DMS114 treated with DMSO at 0.1 percent for 48 hours (cell line): ENCODE results near the gene NAV2.
"Not testable (repeated sequence)": the region's sequence is repeated elsewhere in the genome, so short reads cannot be mapped to it uniquely, and the experiment has no call there.

ENCODE experiments used
- DNase-seq: peaks from one replicate; lab custom pipeline; 2025; ENCODE audit not compliant: unreplicated experiment; lab: John Stamatoyannopoulos, UW

Gene NAV2

DNA sequence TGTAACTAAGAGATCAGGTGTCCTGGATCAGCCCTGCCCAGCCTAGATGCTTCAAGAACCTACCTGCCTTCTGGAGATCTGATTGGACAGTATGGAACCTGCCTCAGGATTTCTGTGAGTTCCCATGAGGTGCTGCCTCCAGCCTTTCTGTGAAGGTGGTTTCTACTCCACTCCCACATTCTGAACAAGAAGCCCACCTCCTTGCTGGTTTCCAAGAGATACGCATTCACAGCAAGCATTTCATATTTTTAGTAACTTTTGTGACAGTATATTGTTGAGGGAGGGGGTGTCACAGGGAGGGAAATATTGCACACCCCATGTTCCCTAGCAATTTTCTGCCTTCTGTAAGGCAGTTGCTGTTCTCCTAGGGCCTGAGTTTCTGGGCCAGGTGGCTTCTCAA is 204.4 kb downstream of the NAV2 start:
- no peak for DNase-seq

DNA sequence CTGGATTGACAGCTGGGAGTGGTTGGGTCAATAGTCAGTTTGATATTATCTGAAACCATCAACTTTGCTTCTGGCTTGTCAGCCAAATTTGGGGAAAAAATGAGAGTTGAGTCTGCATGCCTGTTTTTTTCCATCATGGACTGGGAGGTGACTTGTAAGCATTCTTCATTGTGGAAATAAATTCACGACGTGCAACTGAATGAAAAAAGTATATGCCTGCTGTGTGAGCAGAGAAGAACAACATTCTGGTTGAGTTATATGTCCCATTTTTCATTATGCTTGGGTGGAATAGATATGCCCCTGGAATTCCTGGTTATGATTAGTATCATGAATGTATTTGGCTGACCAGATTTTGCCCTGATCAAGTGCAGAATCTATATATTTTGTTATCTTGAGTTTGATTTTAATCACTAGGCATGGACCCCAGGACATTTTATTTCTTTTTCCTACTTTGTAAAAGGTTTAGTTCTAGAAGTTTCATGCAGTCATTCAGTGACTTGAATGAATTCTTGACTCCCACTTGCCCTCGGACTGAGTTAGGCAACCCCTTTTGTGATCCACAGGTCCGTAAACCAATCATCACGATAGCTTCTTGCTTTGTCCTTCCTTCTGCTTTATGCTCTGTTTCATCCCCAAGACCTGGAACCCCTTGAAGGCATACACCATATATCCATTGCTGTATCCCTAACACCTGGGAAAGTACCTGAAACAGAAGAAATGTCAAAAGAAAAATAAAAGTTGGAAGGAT is 205.8 kb downstream of the NAV2 start:
- no peak for DNase-seq

DNA sequence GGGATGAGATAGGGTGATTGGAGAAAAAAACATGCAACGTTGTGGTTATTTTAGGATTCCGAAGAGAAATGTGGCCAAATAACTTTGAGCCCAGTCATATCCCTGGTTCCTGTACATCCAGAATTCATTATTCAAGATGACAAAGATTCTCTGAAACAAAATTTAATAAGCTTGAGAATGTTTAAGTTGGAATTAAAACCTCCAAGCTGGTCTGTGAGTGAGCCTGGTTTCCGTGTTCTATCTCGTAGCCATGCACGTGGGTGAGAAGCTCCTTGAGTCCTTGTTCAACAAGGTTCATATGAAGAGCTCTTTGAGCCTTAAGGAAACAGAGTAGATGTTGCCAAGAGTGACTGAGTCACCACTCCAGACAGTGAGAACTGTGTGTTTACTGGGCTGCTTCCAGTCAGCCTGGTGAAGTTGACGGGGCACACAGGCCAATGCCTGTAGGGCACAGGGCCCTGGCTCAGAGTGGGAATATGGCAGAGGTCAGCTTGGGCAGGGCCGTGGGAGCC is 206.5 kb downstream of the NAV2 start:
- DNase-seq, result no peak

DNA sequence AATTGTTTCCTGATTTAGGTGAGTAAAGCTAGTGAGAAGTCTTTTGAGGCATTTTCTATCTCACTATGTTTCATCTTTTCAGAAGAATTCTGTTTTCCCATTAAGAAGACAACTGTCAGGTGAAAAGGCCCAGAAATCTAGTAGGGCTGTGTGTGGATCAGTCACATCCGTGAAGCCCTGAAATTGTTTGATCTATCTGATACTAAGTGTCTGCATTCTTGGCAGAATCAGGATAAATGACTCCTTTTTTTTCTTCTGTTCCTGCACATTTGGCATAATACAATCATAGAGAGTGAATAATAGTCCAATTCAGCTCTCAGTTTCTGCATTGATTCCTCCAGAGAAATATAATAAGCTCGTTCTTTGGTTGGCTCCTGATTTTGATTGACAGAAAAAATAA is 208.3 kb downstream of the NAV2 start:
- DNase-seq, result no peak

DNA sequence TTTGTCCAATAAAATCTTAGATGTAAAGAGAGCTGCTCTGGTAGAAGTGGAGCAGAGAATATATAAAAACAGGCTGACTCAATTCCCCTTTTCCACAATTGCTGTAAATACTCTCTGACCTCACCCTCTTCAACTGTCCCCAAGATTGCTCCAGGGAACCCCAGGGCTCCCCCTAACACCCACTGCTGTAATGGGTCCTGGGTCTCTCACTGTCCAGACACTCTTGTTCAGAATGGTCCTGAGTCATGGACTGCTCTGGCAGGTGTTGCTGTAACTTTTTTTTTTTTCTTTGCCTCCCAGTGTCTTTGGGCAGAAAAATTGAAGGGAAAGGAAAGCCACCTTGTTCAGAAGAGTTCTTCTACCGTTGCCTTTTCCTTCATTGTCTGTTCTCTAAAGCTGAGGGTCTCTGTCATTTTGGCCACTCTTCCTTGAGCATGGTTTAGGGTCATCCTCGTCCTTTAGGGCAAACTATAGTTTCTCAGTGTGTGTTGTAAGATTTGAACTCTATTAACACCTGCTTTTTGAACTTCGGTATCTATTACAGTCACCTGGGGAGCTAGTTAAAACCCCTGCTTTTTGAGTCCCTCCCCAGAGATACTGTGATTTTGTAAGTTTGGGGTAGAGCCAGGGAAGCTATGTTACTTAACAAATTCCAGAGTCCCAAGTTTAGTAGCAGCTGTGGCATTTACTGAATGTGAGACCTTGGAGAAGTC is 209.5 kb downstream of the NAV2 start:
- DNase-seq, result no peak

DNA sequence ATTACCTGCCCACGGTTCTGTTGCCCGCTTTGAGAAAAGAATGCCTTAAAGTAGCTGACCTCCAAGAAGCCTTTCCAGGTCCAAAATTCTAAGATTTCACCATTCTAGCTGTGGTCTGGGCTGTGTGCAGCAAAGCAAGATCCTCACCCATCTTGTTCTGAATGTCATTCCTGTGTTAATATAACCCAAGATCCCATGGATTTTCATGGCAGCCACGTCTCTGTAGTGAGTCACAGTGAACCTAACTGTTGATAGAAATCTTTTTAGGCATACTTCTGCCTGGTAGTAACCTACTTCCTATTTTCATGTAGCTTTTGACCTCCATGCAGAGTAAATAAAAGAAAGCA is 210.0 kb downstream of the NAV2 start:
- DNase-seq, result no peak

DNA sequence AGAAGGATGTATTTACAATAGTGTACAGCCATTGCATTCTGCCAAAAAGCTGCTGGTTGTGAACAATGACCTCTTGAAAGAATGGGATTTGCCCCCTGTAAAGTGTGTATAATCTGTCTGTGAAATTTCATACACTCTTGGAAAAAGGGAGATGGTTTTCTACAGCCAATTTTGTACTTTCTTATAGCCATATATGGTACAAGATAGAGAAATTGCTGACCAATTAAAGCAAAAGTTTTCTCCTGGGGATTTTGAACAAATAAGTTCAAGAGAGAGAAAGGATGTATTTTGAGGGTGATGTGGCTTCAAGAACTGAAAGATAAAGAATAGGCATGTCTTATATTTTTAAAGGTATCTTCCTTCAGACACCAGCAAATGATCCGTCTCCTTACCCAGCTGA is 211.0 kb downstream of the NAV2 start:
- no peak for DNase-seq

DNA sequence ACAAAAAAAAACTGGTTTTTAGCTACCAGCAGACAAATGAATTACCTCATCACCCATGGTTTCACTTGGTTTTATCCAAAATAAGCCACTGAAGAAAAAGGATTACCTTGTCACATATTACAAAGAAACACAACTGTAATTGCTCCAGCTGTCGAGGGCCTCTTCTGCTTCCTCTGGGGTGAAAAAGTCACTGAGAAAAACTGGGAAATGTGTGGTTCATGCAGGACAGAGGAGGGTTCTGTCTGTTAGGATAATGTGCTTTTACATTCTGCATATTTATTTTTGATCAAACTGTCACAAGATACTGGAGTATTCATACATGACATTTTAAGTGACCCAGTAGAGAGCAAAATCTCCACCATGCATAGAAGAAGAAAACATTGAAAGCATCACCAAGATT is 211.7 kb downstream of the NAV2 start:
- DNase-seq, result no peak

DNA sequence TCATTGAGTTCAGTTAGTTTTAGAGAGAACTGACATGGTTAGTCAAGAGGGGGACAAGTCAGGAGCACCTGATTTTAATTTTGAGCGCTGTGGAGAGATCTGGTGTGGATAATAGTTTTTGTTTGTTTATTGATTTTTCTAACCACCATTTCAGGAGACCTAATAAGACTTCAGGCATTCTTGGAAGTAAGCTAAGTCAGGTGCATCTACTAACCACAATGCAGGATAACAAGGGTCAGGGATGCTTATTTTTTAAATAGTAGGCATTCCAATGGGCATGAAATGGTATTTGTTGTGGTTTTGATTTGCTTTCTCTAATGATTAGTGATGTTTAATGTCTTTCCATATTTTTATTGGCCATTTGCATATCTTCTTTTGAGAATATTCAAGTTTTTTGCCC is 212.1 kb downstream of the NAV2 start:
- no peak for DNase-seq

DNA sequence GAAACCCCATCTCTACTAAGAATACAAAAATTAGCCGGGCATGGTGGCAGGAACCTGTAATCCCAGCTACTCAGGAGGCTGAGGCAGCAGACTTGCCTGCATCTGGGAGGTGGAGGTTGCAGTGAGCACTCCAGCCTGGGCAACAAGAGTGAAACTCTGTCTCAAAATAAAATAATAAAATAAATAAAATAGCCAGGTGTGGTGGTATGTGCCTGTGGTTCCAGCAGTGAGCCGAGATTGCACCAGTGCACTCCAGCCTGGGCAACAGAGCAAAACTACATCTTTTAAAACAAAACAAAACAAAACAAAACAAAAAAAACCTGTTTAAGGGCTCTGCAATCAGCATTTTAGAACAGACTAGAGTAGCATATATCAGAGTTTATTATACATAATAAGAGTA is 214.8 kb downstream of the NAV2 start:
- DNase-seq, result not testable (repeated sequence)

DNA sequence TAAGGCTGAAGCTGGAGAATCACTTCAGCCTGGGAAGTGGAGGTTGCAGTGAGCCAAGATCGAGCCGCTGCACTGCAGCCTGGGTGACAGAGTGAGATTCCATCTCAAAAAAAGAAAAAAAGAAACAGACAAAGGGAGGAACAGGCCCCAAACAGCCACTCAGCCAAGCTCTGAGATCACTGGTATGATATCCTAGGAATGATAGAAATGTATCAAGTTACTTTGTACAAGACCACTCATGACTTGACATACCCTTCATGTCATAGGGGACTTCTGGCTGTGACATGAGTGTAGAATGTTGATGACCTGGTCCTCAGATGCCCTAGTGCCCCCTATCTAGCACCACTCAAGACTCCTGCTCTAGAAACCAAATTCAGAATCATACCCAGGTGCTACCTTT is 216.5 kb downstream of the NAV2 start:
- no peak for DNase-seq

DNA sequence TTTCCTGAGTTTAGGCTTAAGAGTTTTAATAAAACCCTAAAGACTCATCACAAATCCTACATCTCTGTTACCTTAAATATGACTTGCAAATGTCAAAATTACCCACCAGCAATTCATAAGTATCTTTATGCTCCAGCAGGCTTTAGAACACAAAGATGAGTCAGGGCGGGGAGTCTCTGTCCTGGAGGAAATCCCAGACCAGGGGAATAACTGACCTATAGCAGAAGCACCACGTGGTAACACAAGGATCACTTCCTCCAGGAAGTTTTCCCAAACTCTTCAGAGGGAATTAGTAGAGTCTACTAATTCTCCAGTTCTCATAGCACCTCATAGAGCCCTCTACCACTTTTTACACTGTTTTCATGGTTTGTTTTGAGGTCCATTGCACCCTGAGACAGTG is 217.0 kb downstream of the NAV2 start:
- no peak for DNase-seq

DNA sequence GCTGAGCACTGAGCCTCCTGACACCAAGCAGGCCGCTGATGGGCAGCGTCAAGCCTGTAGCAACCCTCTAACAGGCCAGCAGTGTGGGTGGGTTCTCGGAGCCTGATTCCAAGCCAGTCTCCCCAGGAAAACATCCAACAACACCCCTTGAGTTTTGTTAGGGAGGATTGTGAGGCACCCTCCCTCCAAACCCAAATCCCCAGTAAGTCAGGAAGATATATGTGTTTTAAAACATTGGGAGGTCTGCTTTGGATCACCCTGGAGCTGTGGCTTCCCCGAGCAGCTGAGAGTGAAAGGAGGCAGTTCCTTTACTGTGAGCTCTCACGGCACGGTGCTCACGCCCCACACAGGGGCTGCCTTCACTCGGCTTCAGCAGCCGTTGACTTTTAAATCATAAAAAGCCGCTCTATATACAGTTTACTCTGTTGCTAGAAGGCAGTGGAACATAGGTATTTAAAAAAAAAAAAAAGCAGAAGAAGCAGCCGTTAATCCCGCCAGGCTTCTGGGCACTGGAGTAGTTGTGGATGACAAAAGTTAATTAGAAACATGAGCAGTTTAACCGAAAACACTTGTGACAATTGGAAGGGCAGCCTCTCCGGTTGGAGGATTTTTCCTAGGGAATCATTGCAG is 218.6 kb downstream of the NAV2 start:
- no peak for DNase-seq

DNA sequence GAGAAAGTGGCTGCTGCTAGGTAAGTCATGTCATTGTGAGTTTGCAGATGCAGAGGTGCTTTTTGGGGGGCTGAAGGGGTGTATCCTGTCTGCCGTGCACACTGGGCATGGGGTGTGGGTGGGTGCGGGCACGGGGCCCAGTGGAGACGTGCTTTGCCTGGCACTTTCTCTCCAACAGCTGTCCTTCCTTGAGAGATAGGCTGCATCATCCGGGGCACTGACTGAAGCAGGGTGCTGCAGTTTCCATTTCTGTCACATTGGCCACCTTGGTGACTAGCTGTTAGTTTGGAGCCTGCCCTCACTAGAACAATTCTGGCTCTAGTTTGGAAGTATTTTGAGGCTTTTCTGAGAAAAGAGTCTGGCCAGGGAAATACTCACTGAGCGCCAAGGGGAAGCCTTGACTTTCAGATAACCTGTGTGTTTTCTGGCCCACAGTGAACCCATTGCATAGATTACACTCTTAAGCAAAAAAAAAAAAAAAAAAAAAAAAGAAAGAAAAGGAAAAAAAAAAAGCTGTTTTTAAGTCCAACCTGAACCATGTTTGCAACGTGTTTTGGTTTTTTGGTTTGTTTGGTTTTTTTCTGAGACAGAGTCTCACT is 219.2 kb downstream of the NAV2 start:
- no peak for DNase-seq

DNA sequence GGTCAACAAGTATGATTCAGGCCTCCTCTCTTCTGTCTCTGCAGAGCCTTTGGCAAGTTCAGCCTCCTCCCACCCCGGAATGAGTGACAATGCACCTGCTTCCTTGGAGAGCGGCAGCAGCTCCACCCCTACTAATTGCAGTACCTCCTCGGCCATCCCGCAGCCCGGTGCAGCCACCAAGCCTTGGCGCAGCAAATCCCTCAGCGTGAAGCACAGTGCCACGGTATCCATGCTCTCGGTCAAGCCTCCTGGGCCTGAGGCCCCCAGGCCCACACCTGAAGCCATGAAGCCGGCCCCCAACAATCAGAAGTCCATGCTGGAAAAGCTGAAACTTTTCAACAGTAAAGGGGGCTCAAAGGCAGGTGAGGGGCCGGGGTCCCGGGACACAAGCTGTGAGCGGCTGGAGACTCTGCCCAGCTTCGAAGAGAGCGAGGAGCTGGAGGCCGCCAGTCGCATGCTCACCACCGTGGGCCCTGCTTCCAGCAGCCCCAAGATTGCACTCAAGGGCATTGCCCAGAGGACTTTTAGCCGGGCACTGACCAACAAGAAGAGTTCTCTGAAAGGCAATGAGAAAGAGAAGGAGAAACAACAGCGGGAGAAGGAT is 220.6 kb downstream of the NAV2 start:
- no peak for DNase-seq

DNA sequence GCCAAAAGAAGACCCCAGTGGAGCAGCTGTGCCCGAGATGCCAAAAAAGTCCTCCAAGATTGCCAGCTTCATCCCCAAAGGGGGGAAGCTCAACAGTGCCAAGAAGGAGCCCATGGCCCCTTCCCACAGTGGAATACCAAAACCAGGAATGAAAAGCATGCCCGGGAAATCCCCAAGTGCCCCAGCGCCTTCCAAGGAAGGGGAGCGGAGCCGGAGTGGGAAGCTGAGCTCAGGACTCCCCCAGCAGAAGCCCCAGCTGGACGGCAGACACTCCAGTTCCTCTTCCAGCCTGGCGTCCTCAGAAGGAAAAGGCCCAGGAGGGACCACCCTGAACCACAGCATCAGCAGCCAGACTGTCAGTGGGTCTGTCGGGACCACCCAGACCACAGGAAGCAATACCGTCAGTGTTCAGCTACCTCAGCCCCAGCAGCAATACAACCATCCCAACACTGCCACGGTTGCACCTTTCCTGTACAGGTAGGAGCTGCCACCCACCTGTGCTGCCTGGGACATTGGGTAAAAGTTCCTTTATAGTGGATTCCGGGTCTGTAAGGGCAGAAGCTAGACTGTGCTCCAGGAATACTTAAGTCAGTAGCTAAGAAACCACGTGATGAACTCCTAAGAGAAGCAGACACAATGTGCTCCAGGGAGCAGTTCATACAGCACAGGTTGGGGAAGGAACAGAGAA is 221.3 kb downstream of the NAV2 start:
- DNase-seq, result no peak

DNA sequence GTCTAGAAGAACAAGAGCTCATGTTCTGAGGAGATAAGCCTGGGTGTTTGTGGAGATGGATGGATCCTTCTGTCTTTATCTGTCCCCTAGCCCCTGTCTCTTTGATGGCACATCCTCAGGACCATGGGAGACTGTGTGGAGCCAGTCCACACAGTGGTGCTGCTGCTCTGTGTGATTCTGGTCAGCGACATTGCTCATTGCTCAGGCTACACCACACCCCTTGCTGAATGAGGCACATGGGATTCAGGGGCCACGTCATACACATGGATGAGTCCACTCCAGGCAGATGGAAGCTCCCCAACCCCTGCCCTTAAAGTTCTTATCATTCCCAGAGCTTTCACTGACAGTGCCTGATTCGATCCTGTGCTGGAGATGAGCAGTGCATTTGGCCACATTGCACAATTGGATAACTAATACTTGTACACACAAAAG is 222.2 kb downstream of the NAV2 start:
- no peak for DNase-seq

DNA sequence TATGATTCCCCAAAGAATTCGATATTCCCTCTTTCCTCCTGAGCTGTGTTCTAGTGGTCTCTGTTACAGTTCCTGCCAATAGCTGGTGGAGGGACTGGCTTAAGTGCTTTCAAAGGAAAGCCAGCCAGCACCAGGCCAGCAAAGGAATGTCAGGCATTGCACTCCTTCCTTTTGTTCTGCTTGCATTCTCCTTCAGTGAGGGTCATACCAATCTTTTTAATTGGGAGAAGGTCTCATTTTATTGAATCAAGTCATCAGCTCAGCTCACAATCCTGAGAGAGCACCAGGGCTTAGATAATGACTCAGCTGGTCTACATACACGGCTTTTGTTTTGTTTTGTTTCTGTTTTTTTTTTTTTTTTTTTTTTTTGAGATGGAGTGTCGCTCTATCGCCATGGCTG is 222.9 kb downstream of the NAV2 start:
- no peak for DNase-seq

DNA sequence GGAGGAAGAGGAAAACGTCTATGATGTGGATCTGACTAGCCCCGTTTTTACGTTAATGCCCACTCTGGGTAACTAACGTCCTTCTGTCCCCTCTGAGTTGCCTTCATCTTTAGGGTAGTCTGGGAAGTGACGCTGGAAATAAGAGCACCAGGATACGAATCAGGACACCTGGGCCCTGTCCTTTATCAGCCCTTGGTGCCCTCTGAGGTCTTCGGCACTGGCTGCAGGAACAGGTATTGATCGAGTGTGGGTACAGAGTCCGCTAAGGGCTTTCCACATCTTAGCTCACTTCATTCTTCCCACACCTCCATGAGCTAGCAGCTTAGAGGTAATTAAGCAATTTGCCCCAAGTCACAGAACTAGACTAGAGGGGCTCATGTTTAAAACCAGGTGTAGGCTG is 223.8 kb downstream of the NAV2 start:
- DNase-seq, result no peak

DNA sequence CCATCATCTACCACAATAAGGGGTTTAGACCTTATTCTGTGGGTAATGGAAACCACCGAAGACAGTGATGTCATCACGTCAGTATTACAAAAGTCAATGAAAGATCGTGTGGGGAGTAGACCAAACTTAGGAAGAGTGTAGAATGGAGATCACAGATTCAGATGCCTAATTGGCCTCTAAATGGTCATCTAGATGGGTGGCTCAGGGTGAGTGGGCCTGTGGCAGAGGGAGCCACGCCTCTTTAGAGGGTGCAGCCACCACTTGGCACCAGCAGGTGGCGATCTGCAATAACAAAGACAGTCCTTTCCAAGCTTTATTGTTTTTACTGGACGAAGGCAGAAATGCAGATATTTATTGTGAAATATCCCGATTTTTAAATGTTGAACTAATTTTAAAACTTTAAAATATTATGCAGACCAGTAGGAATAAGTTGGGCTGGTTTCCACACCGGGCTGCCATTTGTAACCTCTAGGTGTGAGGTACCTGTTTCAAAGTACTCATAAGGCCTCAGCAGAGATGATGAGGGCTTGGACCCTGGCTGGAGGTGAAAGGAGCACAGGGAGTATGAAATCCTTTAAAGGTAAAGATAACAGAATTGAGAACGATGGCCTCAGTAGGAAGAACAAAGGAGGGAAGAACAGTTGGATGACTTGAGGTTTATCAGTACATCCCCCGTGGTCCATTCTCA is 225.7 kb downstream of the NAV2 start:
- DNase-seq, result no peak
